Activated CD4-positive, alpha-beta memory T cell treated with anti-CD3 and anti-CD28 coated beads for 36 hours (primary cell): Measurements from ENCODE around the gene CIPC. TPM values are rescaled to one million over a fixed set of nuclear protein-coding genes. Genes with fewer than 3 reads are reported as not detected.

Source experiments
- CTCF ChIA-PET: fragments of 350-600 bp; sonication (Branson Sonifier 250); formaldehyde crosslinking; loops from one replicate; lab custom pipeline; 2021; ENCODE audit warnings: antibody characterized with exemption, inconsistent platforms; lab: Charles Lee
- POLR2A ChIA-PET: fragments of 350-600 bp; sonication (Branson Sonifier 250); formaldehyde crosslinking; loops from one replicate; lab custom pipeline; 2021; ENCODE audit warnings: antibody characterized with exemption; lab: Charles Lee
- DNase-seq: peaks from one replicate; pipeline ENCODE4 v3.0.0-alpha.2; 2020
- H3K27ac Mint-ChIP-seq: one replicate; pipeline ENCODE4 v1.8.0; 2021; ENCODE audit warnings: mixed read lengths
- H3K27me3 Mint-ChIP-seq: one replicate; pipeline ENCODE4 v1.8.0; 2021; ENCODE audit warnings: mixed read lengths
- H3K36me3 Mint-ChIP-seq: one replicate; pipeline ENCODE4 v1.8.0; 2021; ENCODE audit warnings: mixed read lengths
- H3K4me1 Mint-ChIP-seq: one replicate; pipeline ENCODE4 v1.8.0; 2021; ENCODE audit warnings: low read depth, mixed read lengths
- H3K4me3 Mint-ChIP-seq: one replicate; pipeline ENCODE4 v1.8.0; 2021; ENCODE audit warnings: mild to moderate bottlenecking, mixed read lengths
- H3K9me3 Mint-ChIP-seq: one replicate; pipeline ENCODE4 v1.8.0; 2021; ENCODE audit warnings: mixed read lengths
- intact Hi-C: fragments of 100-400 bp; cut with micrococcal nuclease; formaldehyde crosslinking; loops from one replicate; pipeline ENCODE4 v1.15.1; 2023
- total RNA-seq, 2 experiments: library from RNA; stranded (reverse); gene quantifications; one replicate each; pipeline ENCODE4 v1.2.3, GENCODE V29; 2021

CIPC gene
- total RNA-seq, 2 experiments from 2014 or later, result 7.3 to 7.5 TPM

GRCh38 chr14:77158882-77159255 lies 60.8 kb downstream of the CIPC start:
- DNase-seq, result no peak
- H3K4me3 Mint-ChIP-seq, result no peak overlapping the region
- H3K27me3 Mint-ChIP-seq, result peaks cover 31% of the 10 kb centered on the region
- CTCF ChIA-PET, result interaction anchor here (1.4 kb wide), 1 partner anchor 157 kb away, joined by 3 read pairs; no protein-coding TSS in a partner anchor
- intact Hi-C loops, result no loop called here
- no peak overlapping the region for H3K27ac Mint-ChIP-seq
- H3K4me1 Mint-ChIP-seq, result no peaks in the 10 kb centered on the region
- no peaks in the 10 kb centered on the region for H3K36me3 Mint-ChIP-seq
- H3K9me3 Mint-ChIP-seq, result no peaks in the 10 kb centered on the region
- POLR2A ChIA-PET, result no interaction called here

- no peaks in the 10 kb centered on the region for H3K36me3 Mint-ChIP-seq
- peaks cover 28% of the 10 kb centered on the region for H3K27me3 Mint-ChIP-seq
- no peak for DNase-seq
- no peak overlapping the region for H3K4me3 Mint-ChIP-seq
- POLR2A ChIA-PET, result no interaction called here
- H3K27ac Mint-ChIP-seq, result no peak overlapping the region
- H3K4me1 Mint-ChIP-seq, result no peaks in the 10 kb centered on the region
- H3K9me3 Mint-ChIP-seq, result no peaks in the 10 kb centered on the region
- CTCF ChIA-PET, result interaction anchor here (1.3 kb wide), 1 partner anchor 10 kb away, joined by 4 read pairs; no protein-coding TSS in a partner anchor
- intact Hi-C loops, result no loop called here
Observed at GRCh38 chr14:77161011-77161410, 63.0 kb downstream of the CIPC start.

Other genes starting within 250 kb of the CIPC start
- 10 to 100 TPM; 38.5 to 41.1 TPM for gene IRF2BPL, start 69.5 kb upstream of the CIPC start, total RNA-seq
- not detected for gene ZDHHC22, start 43.5 kb downstream of the CIPC start, total RNA-seq
- 1 to 10 TPM in 1 of 2 experiments, under 1 TPM in 1; 0.80 to 1.7 TPM for gene TMEM63C, start 83.5 kb downstream of the CIPC start, total RNA-seq
- not detected for gene NGB, start 172.9 kb downstream of the CIPC start, total RNA-seq
- 10 to 100 TPM; 12.9 to 13.1 TPM for gene POMT2, start 222.6 kb downstream of the CIPC start, total RNA-seq
- 10 to 100 TPM; 23.1 to 24.4 TPM for gene GSTZ1, start 222.8 kb downstream of the CIPC start, total RNA-seq